B cell (primary cell): Measurements from ENCODE around the gene LRIT1.

ENCODE experiments used
- CTCF ChIP-seq: fragments of 200-600 bp; IDR thresholded peaks from one replicate; pipeline ENCODE4 v1.8.0; 2022; ENCODE audit warnings: antibody characterized with exemption, mild to moderate bottlenecking
- EZH2 ChIP-seq: IDR thresholded peaks from 2 replicates; pipeline ENCODE4 v1.6.1; 2012; ENCODE audit warnings: borderline replicate concordance, low read depth, mild to moderate bottlenecking, moderate library complexity, low read length; ENCODE audit not compliant: insufficient read depth, poor library complexity, severe bottlenecking

- TF ChIP-seq CTCF (no peak), EZH2 (no peak)
These were observed 37.2 kb downstream of the LRIT1 start for GRCh38 chr10:84204122-84204521.
